22Rv1 (cell line): ENCODE measurements around the gene DDX39A.
A peak's percentile ranks its signal among the peaks of the same experiment; 100 is the strongest.

Source experiments
- H3K27ac ChIP-seq: fragments of 450-650 bp; 2 replicates; pipeline ENCODE4 v1.5.1; 2017
- CTCF ChIP-seq: fragments of 450-650 bp; IDR thresholded peaks from 2 replicates; pipeline ENCODE4 v1.5.1; 2017; ENCODE audit warnings: mild to moderate bottlenecking
- ZFX ChIP-seq: fragments of 450-650 bp; IDR thresholded peaks from 2 replicates; pipeline ENCODE4 v1.6.1; 2017; ENCODE audit warnings: antibody characterized with exemption, borderline replicate concordance

The DDX39A gene

GRCh38 chr19:14440049-14440448 lies 20.9 kb upstream of the DDX39A start:
- H3K27ac ChIP-seq = no peak overlapping the region
- no peak for TF ChIP-seq ZFX
- no peak for TF ChIP-seq CTCF

GRCh38 chr19:14439014-14439413 lies 19.9 kb upstream of the DDX39A start:
- no peak for TF ChIP-seq CTCF
- no peak for TF ChIP-seq ZFX
- H3K27ac ChIP-seq = no peak overlapping the region

GRCh38 chr19:14437578-14438140 lies 18.5 kb upstream of the DDX39A start:
- H3K27ac ChIP-seq = no peak overlapping the region
- no peak for TF ChIP-seq CTCF
- no peak for TF ChIP-seq ZFX

- peak overlapping the region; percentile 79; the same call in 1 of the 2 replicates for H3K27ac ChIP-seq
Measured at GRCh38 chr19:14435320-14436050, 16.3 kb upstream of the DDX39A start.

GRCh38 chr19:14434543-14435319 lies 15.6 kb upstream of the DDX39A start:
- H3K27ac ChIP-seq = peak overlapping the region; percentile 79

More at GRCh38 chr19:14435320-14436050, 16.3 kb upstream of the DDX39A start:
- TF ChIP-seq CTCF = no peak
- no peak for TF ChIP-seq ZFX

GRCh38 chr19:14433554-14434501 lies 14.7 kb upstream of the DDX39A start:
- TF ChIP-seq CTCF = no peak; the same call in 1 of the 2 replicates
- TF ChIP-seq ZFX = no peak
- peak overlapping the region; percentile 79 for H3K27ac ChIP-seq

More at GRCh38 chr19:14434543-14435319, 15.6 kb upstream of the DDX39A start:
- TF ChIP-seq ZFX (no peak), CTCF (no peak)
